SU-DHL-6 (cell line): ENCODE measurements around the gene TREH.

ENCODE experiments used
- EZH2phosphoT487 ChIP-seq: fragments of 200-600 bp; sonication (generic), shearing (Covaris generic); conservative IDR thresholded peaks from 2 replicates; pipeline ENCODE4 v1.6.1; 2018; ENCODE audit warnings: mild to moderate bottlenecking, antibody characterized with exemption, low read length, moderate library complexity, mixed read lengths
- TF ChIP-seq, protein P1 (sequence below): fragments of 200-600 bp; sonication (generic); IDR thresholded peaks from one replicate; pipeline ENCODE4 v1.5.1; 2017; ENCODE audit warnings: antibody characterized with exemption, mild to moderate bottlenecking, low read length, moderate library complexity; ENCODE audit not compliant: insufficient read depth, poor library complexity, severe bottlenecking

DNA sequence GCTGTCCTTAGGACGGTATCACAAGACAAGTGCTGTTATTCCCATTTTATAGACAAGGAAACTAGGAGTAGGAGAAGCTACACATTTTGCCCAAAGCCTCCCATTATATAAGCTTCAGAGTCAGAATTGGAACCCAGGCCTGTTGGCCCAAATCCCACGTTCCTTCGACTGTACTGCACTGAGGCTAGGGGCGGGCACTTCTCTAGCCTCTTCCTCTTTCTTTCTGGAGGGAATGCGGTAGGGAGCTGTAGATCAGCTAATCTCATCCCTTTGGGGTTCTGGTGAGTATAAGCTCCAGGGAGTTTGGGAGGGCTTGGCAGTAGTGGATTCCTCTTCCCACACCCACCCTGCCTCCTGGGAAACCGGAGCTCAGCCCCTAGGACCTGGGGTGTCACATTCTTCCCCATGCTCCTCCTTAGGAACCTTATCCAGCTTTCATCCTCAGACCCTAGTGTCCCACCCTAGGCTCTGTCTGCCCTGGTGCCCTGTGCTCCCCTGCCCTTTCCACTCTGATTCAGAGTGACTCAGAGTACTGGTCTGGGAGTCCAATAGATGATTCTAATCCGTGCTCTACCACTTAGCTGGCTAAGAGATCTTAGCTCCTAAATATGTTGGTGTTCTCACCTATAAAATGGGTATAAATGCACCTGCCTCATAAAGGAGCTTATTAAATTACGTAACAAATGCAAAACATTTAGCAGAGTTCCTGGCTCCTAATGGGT is 42.7 kb downstream of the TREH start:
- TF ChIP-seq, protein P1, sequence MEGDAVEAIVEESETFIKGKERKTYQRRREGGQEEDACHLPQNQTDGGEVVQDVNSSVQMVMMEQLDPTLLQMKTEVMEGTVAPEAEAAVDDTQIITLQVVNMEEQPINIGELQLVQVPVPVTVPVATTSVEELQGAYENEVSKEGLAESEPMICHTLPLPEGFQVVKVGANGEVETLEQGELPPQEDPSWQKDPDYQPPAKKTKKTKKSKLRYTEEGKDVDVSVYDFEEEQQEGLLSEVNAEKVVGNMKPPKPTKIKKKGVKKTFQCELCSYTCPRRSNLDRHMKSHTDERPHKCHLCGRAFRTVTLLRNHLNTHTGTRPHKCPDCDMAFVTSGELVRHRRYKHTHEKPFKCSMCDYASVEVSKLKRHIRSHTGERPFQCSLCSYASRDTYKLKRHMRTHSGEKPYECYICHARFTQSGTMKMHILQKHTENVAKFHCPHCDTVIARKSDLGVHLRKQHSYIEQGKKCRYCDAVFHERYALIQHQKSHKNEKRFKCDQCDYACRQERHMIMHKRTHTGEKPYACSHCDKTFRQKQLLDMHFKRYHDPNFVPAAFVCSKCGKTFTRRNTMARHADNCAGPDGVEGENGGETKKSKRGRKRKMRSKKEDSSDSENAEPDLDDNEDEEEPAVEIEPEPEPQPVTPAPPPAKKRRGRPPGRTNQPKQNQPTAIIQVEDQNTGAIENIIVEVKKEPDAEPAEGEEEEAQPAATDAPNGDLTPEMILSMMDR, result no peak
- TF ChIP-seq EZH2phosphoT487, result no peak
